Measurements from ENCODE around the gene PQBP1. TPM values are rescaled to one million over a fixed set of nuclear protein-coding genes. Genes with fewer than 3 reads are reported as not detected.

The PQBP1 gene
- total RNA-seq, 1 donor from 2014 or later, result 61.7 TPM

GRCh38 chrX:48940404-48940955, 42.8 kb downstream of the PQBP1 start:
- no peak for TF ChIP-seq CTCF (IDR thresholded peaks at IDR 0.05)
- no peak for DNase-seq (ENCODE audit: low spot score)
- Mint-ChIP-seq H3K27me3 (ENCODE audit: low read depth) (no peaks in the 10 kb centered on the region), H3K4me1 (ENCODE audit: low read depth) (no peaks in the 10 kb centered on the region), H3K4me3 (ENCODE audit: unreplicated experiment) (no peak overlapping the region), H3K9me3 (ENCODE audit: low read depth) (peaks cover 8% of the 10 kb centered on the region), H3K27ac (ENCODE audit: unreplicated experiment) (no peak overlapping the region), H3K36me3 (ENCODE audit: low read depth) (peaks cover 2% of the 10 kb centered on the region)

- H3K27ac Mint-ChIP-seq (ENCODE audit: unreplicated experiment), result no peak overlapping the region
- H3K36me3 Mint-ChIP-seq (ENCODE audit: low read depth), result peaks cover 1% of the 10 kb centered on the region
- H3K9me3 Mint-ChIP-seq (ENCODE audit: low read depth), result peaks cover 8% of the 10 kb centered on the region
- H3K4me1 Mint-ChIP-seq (ENCODE audit: low read depth), result no peaks in the 10 kb centered on the region
- DNase-seq (ENCODE audit: low spot score), result no peak
- no peak overlapping the region for H3K4me3 Mint-ChIP-seq (ENCODE audit: unreplicated experiment)
- no peaks in the 10 kb centered on the region for H3K27me3 Mint-ChIP-seq (ENCODE audit: low read depth)
- TF ChIP-seq CTCF (IDR thresholded peaks at IDR 0.05), result no peak
Measured at GRCh38 chrX:48942895-48943294, 45.2 kb downstream of the PQBP1 start.

- Mint-ChIP-seq H3K27ac (ENCODE audit: unreplicated experiment) (peak overlapping the region; percentile 12), H3K27me3 (ENCODE audit: low read depth) (no peaks in the 10 kb centered on the region), H3K36me3 (ENCODE audit: low read depth) (no peaks in the 10 kb centered on the region), H3K4me3 (ENCODE audit: unreplicated experiment) (no peak overlapping the region), H3K9me3 (ENCODE audit: low read depth) (peaks cover 2% of the 10 kb centered on the region), H3K4me1 (ENCODE audit: low read depth) (no peaks in the 10 kb centered on the region)
- peak; percentile 82 for TF ChIP-seq CTCF (IDR thresholded peaks at IDR 0.05)
- DNase-seq (ENCODE audit: low spot score), result no peak
Measured at GRCh38 chrX:48945517-48946348, 48.0 kb downstream of the PQBP1 start.

GRCh38 chrX:48948589-48948988, 50.9 kb downstream of the PQBP1 start:
- no peaks in the 10 kb centered on the region for H3K27me3 Mint-ChIP-seq (ENCODE audit: low read depth)
- H3K36me3 Mint-ChIP-seq (ENCODE audit: low read depth), result no peaks in the 10 kb centered on the region
- no peak for DNase-seq (ENCODE audit: low spot score)
- H3K4me1 Mint-ChIP-seq (ENCODE audit: low read depth), result peaks cover 4% of the 10 kb centered on the region
- no peak overlapping the region for H3K27ac Mint-ChIP-seq (ENCODE audit: unreplicated experiment)
- no peak for TF ChIP-seq CTCF (IDR thresholded peaks at IDR 0.05)
- no peak overlapping the region for H3K4me3 Mint-ChIP-seq (ENCODE audit: unreplicated experiment)
- no peaks in the 10 kb centered on the region for H3K9me3 Mint-ChIP-seq (ENCODE audit: low read depth)

Other genes starting within 250 kb of the PQBP1 start
- 0.24 to 1.3 TPM (median 0.37 TPM) in 3 replicates for gene WAS, start 214.1 kb upstream of the PQBP1 start, total RNA-seq
- 3.0 to 4.7 TPM (median 3.6 TPM) in 3 replicates for gene SUV39H1, start 201.2 kb upstream of the PQBP1 start, total RNA-seq
- not detected in 3 replicates for gene GLOD5, start 136.2 kb upstream of the PQBP1 start, total RNA-seq
- not detected in 3 replicates for gene GATA1, start 111.3 kb upstream of the PQBP1 start, total RNA-seq
- 87.3 to 117 TPM (median 94.8 TPM) in 3 replicates for gene HDAC6, start 95.9 kb upstream of the PQBP1 start, total RNA-seq
- 0.22 TPM in 1 of 3 replicates, not detected in the others for gene ERAS, start 71.4 kb upstream of the PQBP1 start, total RNA-seq
- 58.7 to 74.2 TPM (median 69.2 TPM) in 3 replicates for gene PCSK1N, start 62.3 kb upstream of the PQBP1 start, total RNA-seq
- gene TIMM17B, start 162 bp upstream of the PQBP1 start, total RNA-seq, result 37.7 to 41.6 TPM (median 38.0 TPM) in 3 replicates
- 32.3 to 39.2 TPM (median 38.9 TPM) in 3 replicates for gene SLC35A2, start 13.7 kb downstream of the PQBP1 start, total RNA-seq
- gene PIM2, start 21.1 kb downstream of the PQBP1 start, total RNA-seq, result 4.3 to 5.1 TPM (median 4.6 TPM) in 3 replicates
- gene OTUD5, start 59.7 kb downstream of the PQBP1 start, total RNA-seq, result 47.4 to 49.0 TPM (median 47.5 TPM) in 3 replicates
- 1.4 to 1.7 TPM (median 1.6 TPM) in 3 replicates for gene KCND1, start 73.9 kb downstream of the PQBP1 start, total RNA-seq
- gene GRIPAP1, start 104.3 kb downstream of the PQBP1 start, total RNA-seq, result 28.8 to 37.5 TPM (median 32.7 TPM) in 3 replicates
- gene TFE3, start 145.4 kb downstream of the PQBP1 start, total RNA-seq, result 39.3 to 42.5 TPM (median 41.2 TPM) in 3 replicates
- 6.9 to 7.7 TPM (median 7.3 TPM) in 3 replicates for gene CCDC120, start 161.1 kb downstream of the PQBP1 start, total RNA-seq
- gene PRAF2, start 176.1 kb downstream of the PQBP1 start, total RNA-seq, result 51.9 to 58.3 TPM (median 53.4 TPM) in 3 replicates
- gene WDR45, start 182.0 kb downstream of the PQBP1 start, total RNA-seq, result 49.2 to 63.0 TPM (median 49.3 TPM) in 3 replicates
- 16.0 to 17.5 TPM (median 17.2 TPM) in 3 replicates for gene GPKOW, start 225.8 kb downstream of the PQBP1 start, total RNA-seq